HT-29 (cell line): ENCODE data around the gene HPD. TPM values are rescaled to one million over a fixed set of nuclear protein-coding genes. Genes with fewer than 3 reads are reported as not detected.
"Not testable (repeated sequence)": the region's sequence is repeated elsewhere in the genome, so short reads cannot be mapped to it uniquely, and the experiment has no call there.

Source experiments
- DNase-seq: peaks from one replicate; pipeline ENCODE4 v3.0.0-alpha.2; 2015; ENCODE audit warnings: low spot score
- total RNA-seq: library from RNA; depleted of rRNA; stranded (reverse); fragments of >200 nt; shearing (Covaris generic); gene quantifications from 2 replicates; pipeline ENCODE4 v1.2.3, GENCODE V29; 2014

Gene HPD
- total RNA-seq, 1 experiment from 2014 or later: not detected

DNA sequence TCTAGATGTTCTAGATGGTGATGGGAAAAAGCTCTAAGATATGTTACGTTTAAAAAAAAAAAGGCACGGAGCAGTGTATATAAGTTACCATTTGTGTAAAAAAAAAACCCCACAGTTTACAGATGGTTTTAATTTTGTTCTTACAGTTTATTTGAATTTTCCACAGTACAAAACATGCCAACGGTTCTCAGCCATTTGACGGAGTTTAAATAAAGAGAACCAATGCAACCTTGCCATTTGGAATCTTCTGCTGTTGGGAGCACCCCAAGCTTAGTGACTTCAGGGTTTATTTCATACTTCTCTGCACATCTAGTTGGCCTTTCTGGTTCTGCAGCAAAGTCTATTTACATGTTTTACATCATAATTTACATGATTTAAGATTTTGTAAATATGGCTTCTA, 7.7 kb upstream of the HPD start:
- DNase-seq: no peak

DNA sequence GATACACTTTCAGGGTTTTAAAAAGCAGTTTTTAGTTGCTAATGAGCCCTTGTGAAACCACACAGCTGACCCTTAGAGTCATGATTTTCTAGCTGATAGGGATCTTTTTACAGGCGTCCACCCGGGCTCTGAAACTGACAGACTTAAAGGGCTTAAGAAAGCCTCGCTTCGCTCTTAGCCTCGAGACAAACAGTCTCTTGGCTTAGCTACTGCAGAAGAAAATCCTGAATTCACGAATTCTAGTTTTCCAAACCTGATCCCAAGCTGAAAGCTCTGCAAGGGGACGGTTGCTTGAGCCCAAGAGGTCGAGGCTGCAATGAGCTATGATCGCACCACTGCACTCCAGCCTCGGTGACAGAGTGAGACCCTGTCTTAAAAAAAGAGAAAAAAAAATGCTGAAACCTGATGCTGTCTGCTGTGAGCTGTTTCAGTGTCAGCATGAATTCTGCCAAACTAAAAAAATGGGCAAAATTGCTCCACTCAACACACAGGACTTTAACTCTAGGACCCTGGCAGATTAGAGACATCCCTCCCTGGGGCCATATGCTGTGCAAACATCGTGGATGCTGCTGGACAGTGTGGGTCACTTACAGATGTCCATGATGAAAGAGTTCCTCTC, 3.1 kb upstream of the HPD start:
- no peak for DNase-seq

DNA sequence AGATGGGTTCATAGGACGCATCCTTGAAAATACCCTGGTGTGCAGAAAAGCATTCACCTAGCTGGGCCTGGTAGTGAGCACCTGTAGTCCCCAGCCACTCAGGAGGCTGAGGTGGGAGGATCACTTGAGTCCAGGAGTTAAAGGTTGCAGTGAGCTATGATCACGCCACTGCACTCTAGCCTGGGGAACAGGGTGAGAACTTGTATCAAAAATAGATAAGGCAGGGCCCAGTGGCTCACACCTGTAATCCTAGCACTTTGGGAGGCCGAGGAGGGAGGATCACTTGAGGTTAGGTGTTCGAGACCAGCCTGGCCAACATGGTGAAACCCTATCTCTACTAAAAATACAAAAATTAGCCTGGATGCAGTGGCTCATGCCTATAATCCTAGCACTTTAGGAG, 2.0 kb upstream of the HPD start:
- DNase-seq: not testable (repeated sequence)

DNA sequence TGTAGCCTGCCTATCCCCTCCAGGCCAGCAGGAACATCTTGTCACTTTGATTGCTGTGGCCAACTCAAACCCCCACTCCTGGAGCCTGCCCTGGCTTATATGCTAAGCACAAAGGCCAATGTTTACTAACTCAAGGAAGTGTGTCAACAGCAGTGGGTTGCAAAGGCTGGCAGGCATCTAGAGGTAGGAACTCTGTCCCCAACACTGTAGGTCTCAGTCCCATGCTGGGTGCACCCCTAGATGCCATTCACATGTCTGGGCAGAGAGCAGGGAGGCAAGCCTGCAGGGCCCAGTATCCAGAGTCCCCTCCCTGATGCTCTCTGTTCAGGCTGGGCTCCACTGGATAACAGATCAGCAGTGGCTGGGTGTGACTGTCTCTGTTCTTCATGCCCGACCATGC, 1.6 kb upstream of the HPD start:
- DNase-seq: no peak

DNA sequence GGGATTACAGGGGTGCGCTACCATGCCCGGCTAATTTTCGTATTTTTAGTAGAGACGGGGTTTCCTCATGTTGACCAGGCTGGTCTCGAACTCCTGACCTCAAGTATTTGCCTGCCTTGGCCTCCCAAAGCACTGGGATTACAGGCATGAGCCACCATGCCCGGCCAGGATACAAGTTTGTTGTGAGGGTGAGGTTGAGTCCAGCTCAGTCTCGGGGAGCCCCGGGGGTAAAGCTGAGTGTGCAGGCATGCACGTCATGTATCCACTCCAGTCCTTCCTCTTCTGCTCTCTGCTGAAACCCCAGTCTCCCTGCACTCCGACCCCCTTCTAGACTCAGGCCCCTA, 369 bp downstream of the HPD start:
- DNase-seq: no peak

DNA sequence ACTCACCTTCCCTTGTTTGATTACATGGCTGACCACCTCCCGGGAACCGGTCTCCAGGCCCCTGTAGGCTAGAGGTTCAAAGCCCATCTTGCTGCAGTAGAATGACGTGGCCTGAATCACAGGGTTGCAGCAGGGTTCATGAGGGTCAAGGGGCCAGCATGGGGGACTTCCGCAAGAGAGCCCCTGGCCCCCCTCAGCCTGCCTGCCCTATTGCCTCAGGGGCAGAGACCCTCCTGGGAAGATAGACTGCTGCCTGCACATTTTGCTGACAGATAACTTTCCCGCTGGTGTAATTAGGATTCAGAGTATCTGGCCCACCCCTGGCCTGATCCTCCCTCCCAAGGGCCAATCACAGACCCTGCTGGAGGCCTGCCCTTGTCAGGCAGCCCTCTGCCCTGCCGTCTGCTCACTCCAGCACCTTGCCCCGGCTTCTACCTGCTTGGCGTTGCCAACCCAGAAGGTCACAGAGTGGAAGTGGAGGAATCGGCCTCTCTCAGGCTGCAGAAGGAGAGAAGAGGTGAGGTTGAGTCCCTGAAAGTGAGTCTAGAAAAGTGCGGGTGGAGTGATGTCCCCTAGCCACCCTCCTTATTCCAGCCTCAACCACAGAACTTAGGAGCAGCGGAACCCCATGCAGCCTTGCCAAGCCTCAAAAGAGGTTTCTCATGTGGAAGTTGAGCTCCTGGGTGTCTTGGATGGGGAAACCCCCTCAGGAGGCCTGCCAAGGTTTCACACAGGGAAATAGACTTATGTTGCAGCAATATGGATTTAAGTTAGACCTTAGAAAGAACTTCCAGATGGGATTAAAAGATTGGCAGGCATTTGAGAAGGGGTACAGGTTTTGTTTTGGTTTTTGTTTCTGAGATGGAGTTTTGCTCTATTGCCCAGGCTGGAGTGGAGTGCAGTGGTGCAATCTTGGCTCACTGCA, 1.1 kb downstream of the HPD start:
- no peak for DNase-seq

DNA sequence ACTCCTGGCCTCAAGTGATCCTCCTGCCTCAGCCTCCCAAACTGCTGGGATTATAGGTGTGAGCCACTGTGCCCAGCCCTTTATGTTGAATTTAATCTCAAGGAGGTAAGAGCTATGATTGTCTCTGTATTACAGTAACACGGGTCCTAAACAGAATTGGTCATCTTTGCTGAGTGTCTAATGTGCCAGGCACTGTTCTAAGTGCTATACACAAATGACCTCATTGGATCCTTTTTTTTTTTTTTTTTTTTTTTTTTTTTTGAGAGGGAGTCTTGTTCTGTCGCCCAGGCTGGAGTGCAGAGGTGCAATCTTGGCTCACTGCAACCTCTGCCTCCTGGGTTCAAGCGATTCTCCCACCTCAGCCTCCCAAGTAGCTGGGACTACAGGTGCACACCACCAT, 6.3 kb downstream of the HPD start:
- DNase-seq: not testable (repeated sequence)

DNA sequence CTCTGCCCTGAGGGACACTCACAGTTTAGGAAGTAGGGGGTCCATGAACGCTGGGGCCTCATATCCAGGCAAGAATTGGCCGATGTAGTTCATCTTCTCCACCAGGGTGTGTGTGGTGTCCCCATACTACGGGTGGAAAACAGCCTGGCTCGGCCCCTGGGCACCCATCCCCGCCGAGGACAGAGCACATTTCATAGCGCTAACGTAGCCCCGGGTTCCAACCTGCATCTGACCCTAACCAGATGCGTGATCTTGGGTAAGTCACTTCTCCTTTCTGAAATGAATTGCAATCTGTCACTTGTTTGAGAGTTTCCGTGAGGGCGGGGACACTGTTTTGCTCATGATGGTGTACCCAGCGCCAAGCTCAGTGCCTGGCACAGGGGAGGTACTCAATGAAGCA, 9.0 kb downstream of the HPD start:
- no peak for DNase-seq

DNA sequence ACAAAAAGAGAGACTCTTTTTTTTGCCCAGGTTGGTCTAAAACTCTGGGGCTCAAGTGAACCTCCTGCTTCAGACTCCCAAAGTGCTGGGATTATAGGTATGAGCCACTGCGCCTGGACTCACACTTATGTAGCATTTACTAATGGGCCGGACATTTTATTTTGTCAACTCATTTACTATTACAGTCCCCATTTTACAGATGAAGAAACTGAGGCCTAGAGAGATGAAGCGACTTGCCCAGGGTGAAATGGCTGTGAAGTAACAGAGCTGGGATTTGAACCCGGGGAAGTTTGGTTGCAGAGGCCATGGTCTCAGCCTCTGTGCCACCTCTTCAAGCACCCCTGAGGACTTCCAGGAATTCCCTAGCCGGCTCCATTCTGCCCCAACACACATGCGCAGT, 9.4 kb downstream of the HPD start:
- no peak for DNase-seq

DNA sequence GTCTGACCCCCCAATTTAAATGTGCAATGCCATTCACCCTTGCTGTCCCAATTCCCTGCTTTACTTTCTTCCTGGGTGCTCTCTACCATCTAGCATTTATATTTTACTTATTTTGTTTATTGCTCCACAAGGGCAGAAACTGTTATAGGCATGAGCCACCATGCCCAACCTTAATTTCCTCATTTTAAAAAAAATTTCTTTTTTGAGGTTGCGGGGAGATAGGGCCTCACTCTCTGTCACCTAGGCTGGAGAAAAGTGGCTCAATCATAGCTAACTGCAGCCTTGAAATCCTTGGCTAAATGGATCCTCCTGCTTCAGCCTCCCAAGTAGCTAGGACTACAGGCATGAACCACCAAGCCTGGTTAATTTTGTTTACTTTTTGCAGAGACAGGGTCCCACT, 13.0 kb downstream of the HPD start:
- DNase-seq: no peak

DNA sequence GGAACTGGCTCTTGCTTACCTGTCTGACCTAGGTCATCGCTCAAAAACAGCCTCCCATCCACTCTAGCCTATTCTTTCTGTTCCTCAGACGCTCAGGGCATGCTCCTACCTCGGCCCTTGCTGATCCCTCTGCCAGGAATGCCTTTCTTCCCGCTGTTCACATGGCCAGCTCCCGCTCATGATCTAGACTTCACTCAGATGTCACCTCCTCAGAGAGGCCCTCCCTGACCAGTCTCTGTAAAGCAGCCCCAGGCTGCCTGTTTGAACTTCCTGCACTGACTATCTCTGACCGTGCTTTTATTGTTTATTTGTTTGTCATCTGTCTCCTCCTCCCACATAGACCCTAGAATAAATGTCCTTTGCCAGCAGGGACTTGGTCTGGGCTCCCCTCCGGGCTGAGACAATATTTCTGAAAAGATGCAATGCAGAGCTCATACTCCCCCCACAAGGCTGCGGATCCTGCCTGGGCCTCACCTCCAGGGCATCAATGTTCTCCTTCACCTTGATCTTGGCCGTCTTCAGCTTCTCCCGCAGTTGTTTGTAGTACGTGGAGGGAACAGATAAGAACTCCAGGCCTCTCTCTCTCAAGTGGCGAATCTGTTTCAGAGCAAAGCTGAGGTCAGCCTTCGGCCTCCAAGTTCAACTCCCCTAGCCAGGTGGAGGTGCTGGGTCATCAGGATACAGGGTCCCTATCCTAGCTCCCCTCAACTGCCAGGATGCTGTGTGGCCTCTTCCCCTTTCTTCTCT, 15.2 kb downstream of the HPD start:
- DNase-seq: no peak

DNA sequence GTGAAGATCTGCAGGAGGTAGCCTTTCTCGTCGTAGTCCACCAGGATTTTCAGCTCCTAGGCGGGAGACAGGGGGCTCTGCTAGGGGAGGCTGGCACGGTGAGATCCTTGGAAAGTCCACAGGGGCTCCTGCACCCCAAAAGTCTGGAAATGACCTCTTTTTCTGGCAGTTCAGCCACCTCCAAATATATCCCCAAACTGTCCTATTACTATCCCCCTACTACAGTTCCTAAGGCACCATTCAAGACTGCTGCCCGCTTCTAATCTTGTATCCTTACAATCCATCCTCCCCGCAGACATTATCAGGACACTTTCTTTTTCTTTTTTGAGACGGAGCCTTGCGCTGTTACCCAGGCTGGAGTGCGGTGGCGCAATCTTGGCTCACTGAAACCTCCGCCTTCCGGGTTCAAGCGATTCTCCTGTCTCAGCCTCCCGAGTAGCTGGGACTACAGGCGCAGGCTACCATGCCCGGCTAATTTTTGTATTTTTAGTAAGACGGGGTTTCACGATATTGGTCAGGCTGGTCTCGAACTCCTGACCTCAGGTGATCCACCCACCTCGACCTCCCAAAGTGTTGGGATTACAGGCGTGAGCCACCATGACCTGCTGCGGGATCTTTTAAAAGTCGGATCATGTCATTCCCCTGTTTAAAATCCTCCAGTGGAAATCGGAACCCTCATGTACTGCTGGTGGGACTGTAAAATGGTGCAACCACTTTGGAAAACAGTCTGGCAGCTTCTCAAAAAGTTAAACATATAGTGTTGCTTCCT, 18.5 kb downstream of the HPD start:
- no peak for DNase-seq

DNA sequence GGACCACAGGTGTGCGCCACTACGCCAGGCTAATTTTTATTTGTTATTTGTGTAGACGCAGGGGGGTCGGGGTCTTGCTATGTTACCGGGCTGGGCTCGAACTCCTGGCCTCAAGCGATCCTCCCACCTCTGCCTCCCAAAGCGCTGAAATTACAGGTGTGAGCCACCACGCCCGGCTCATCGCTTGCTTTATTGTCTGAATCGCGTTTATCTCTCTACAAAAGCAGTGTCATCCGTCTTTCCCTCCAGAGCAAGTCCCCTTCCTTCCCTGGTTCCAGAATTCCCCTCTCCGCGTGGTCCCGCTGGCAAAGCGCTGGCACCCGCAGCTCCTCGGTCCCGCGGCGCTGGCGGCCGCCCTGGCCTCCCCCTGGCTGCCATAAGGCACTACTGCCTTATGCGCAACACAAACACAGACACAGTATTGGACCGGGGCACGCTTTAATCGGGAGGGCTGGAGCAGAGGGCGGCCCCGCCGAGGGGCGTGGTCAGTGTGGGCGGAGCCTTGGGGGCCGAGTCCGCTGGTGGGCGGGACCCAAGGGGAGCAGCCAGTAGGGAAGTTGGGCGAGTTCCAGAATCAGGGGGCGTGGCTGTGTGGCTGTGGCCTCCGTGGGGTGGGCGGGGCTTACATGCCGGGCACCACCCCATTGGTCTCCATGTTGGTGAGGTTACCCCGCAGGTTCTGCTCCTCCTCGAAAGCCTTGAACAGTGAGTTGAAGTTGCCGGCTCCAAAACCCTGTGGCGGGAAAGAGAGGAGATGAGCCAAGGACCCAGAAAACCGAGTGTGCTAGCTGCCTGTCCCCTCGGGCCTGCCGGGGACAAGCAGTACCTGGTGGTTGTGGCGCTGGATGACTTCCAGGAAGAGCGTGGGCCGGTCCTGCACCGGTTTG, 19.3 kb downstream of the HPD start:
- peak; percentile 99 for DNase-seq

DNA sequence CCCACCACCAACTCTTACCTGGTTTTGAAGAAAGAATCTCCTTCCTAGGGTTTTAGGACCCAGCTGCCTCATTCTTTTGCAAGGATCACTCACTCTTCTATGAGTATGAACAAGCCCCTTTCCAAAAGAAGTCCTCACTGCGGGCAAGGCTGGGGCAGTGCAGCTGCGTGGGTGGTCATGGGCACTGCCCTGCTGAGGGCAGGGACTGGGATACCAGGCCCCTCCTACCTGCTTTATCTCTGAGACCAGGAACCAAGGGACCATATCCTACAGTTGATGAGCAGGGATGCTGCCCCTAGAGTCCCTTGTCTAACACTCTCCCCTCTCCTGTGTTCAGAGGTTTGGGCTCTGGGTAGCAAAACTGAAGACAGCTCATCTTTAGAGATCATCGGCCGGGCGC, 20.5 kb downstream of the HPD start:
- DNase-seq: no peak

DNA sequence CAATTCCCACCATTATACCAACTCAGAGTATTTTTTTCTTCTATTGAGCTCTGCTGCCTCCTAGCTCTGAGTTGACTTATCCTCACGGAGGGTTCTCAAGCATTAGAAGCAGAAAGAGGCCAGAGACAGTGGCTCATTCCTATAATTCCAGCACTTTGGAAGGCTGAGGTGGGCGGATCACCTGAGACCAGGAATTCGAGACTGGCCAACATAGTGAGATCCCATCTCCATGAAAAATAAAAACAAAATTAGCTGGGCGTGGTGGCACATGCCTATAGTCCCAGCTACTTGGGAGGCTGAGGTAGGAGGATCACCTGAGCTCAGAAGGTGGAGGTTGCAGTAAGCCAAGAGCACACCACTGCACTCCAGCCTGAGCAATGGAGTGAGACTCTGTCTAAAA, 21.0 kb downstream of the HPD start:
- no peak for DNase-seq

DNA sequence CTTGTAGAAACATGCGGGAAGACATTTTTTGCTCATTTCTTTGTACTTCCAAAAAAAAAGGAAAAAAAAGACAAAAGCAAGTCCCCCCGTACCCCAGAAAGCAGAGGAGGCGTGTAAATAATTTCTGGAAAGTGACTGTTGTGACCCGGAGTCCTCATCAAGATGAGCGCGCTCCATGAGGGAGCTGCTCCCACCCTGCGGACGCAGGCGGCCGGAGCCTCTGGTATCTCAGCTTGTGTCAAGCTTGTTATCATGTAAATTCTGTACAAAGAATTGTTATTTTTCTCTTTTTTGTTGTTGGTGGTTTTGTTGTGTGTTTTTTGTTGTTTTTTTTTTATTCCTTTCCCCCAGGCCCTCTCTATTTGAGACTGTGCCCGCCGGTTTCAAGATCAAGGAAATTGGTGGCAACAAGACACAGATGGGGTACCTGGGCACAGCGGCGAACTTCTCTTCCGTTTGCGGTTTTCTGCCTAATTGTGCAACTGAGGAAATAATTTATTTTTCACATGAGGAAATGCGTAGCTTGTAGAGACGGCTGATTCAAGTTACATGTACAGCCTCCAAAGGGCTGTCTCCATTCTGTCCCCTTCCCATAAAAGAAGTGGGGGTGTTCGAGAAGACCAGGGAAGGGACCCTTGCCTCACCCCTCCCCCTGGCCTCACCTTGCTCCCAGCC, 27.0 kb downstream of the HPD start:
- DNase-seq: no peak

DNA sequence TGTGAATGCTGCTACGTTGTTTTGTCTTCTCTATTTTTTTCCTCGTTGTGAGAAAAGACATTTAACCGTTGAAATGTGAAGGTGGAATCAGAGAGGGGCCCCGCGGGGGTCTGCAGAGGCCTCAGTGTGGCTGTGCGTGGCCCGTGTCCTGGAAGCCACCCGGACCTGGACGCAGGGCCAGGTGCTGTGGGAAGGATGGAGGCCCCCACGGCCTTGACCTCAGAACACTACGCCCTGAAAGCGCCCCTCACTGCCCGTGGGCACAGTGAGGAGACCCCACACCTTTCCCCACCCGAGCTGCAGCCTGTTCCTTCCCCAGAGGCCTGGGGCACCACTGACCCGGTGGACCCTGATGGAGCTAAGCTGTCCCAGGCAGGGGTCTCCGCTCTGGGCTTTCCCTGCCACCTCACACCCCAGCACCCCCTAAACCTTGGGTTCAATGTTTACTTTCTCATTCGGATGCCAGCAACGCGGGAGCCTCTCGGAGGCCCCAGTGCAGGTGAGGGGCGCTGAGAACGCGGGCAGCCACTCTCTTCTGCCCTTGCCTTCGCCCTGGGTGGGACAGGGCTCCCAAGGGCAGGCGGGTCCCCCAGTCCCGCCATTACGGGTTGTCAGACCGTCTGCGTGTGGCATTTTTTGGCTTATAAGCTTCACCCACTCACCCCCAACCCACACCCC, 27.9 kb downstream of the HPD start:
- DNase-seq: no peak

DNA sequence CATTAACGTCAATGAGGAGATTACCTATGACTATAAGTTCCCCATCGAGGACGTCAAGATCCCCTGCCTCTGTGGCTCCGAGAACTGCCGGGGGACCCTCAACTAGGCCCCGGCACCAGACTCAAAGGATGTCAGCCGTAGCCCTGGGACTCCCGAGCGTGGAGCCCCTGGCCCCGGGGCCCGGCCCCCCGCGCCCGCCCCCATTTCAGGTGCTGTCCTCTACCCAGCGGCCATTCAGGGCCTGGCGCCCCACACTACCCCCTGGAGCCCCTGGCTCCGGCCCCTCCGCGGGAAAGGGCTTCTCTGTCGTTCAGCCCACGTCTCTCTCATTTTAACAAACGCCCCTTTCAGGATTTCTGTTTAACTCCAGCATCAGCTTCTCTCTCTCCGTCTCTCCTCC, 28.5 kb downstream of the HPD start:
- DNase-seq: no peak

DNA sequence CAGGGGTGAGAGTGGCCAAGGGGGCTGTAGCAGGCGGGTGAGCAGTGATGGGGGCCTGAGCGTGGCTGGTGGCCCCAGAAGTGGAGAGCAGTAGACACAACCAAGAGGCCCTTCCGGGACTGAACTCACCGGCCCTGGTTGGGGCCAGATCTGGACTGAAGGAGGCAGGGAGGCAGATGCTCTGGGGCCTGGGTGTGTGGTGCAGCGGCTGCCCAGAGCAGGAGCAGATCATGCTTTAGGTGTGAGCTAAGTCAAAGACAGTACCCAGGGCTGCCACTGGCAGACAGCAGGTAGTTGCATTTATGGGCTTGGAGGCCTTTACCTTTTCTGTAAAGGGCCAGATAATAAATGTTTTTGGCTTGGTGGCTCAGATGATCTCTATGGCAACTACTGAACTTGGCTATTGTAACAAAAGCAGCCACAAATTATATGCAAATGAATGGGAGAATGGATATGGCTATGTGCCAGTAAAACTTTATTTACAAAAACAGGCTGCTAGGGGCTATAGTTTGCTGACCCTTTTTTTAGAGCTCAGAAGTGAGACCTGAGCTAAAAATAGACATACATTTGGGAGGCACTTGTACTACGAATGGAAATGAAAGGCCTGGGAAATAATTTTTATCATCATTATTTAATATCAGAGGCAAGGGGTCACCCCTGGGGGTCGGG, 29.3 kb downstream of the HPD start:
- no peak for DNase-seq
